OCI-LY7 (cell line): ENCODE data around the gene UBTD2. TPM values are rescaled to one million over a fixed set of nuclear protein-coding genes. Genes with fewer than 3 reads are reported as not detected.

ENCODE experiments used
- BruUV-seq: library from RNA; stranded (reverse); fragments of 400-500 nt; replicated peaks from 2 replicates; lab custom pipeline; 2021; lab: Mats Ljungman, UMichigan
- CTCF ChIA-PET: fragments of 300-600 bp; sonication (Branson Sonifier 250); formaldehyde crosslinking; loops from one replicate; lab custom pipeline; 2022; ENCODE audit warnings: antibody characterized with exemption; ENCODE audit not compliant: unreplicated experiment; lab: Charles Lee
- POLR2A ChIA-PET: fragments of 300-600 bp; sonication (Branson Sonifier 250); formaldehyde crosslinking; loops from one replicate; lab custom pipeline; 2022; ENCODE audit warnings: antibody characterized with exemption; lab: Charles Lee
- DNase-seq: peaks from one replicate; pipeline ENCODE4 v3.0.0-alpha.2; 2015; ENCODE audit warnings: low spot score
- H2AFZ ChIP-seq: fragments of 200-600 bp; sonication (generic), shearing (Covaris generic); 2 replicates; pipeline ENCODE4 v1.6.1; 2014; ENCODE audit warnings: mild to moderate bottlenecking, antibody characterized with exemption, low read length, moderate library complexity
- H3K27ac ChIP-seq: fragments of 200-600 bp; sonication (generic); 2 replicates; pipeline ENCODE4 v1.5.1; 2014; ENCODE audit warnings: mixed run types, low read depth, mild to moderate bottlenecking, moderate library complexity, low read length, inconsistent platforms; ENCODE audit not compliant: poor library complexity, severe bottlenecking
- H3K36me3 ChIP-seq: fragments of 200-600 bp; sonication (generic); 2 replicates; pipeline ENCODE4 v1.6.1; 2014; ENCODE audit warnings: mild to moderate bottlenecking, antibody characterized with exemption, low read length, moderate library complexity, mixed read lengths; ENCODE audit not compliant: insufficient read depth
- H3K4me1 ChIP-seq: fragments of 200-600 bp; sonication (generic); 2 replicates; pipeline ENCODE4 v1.5.1; 2014; ENCODE audit warnings: mild to moderate bottlenecking, low read length; ENCODE audit not compliant: insufficient read depth, poor library complexity, severe bottlenecking
- H3K4me2 ChIP-seq: fragments of 200-600 bp; sonication (generic); 2 replicates; pipeline ENCODE4 v1.6.1; 2014; ENCODE audit warnings: mild to moderate bottlenecking, low read length
- H3K4me3 ChIP-seq: fragments of 200-600 bp; sonication (generic); 2 replicates; pipeline ENCODE4 v1.5.1; 2014; ENCODE audit warnings: mild to moderate bottlenecking, low read depth, low read length; ENCODE audit not compliant: poor library complexity, severe bottlenecking
- H3K79me2 ChIP-seq: fragments of 200-600 bp; sonication (generic); 2 replicates; pipeline ENCODE4 v1.6.1; 2016; ENCODE audit warnings: low read depth, mild to moderate bottlenecking, low read length, moderate library complexity, mixed read lengths; ENCODE audit not compliant: insufficient read depth
- H3K9me2 ChIP-seq: fragments of 200-600 bp; sonication (generic); 2 replicates; pipeline ENCODE4 v1.6.1; 2016; ENCODE audit warnings: mild to moderate bottlenecking, low read length, mixed read lengths; ENCODE audit not compliant: insufficient read depth
- H3K9me3 ChIP-seq: fragments of 200-600 bp; sonication (generic); 2 replicates; pipeline ENCODE4 v1.6.1; 2014; ENCODE audit warnings: mild to moderate bottlenecking, mixed run types, low read length, mixed read lengths
- H4K20me1 ChIP-seq: fragments of 200-600 bp; sonication (generic); 2 replicates; pipeline ENCODE4 v1.6.1; 2014; ENCODE audit warnings: mild to moderate bottlenecking, antibody characterized with exemption, low read length, moderate library complexity, mixed read lengths; ENCODE audit not compliant: insufficient read depth
- CTCF ChIP-seq: fragments of 200-600 bp; sonication (generic); conservative IDR thresholded peaks from 2 replicates; pipeline ENCODE4 v1.5.1; 2014; ENCODE audit warnings: mild to moderate bottlenecking, antibody characterized with exemption, low read length, moderate library complexity, mixed read lengths
- EZH2phosphoT487 ChIP-seq: fragments of 200-600 bp; sonication (generic); IDR thresholded peaks from 2 replicates; pipeline ENCODE4 v1.6.1; 2018; ENCODE audit warnings: low read depth, borderline replicate concordance, mild to moderate bottlenecking, mixed run types, antibody characterized with exemption, low read length, moderate library complexity, mixed read lengths
- intact Hi-C: fragments of 100-400 bp; cut with micrococcal nuclease; formaldehyde crosslinking; loops from one replicate; pipeline ENCODE4 v1.10.0; 2022; ENCODE audit not compliant: unreplicated experiment
- total RNA-seq, 2 experiments: library from RNA; depleted of rRNA in 1 of 2; stranded (reverse); fragments of >200 nt in 1 of 2; shearing (Covaris generic) in 1 of 2; gene quantifications; 2 replicates each; pipeline ENCODE4 v1.2.3, GENCODE V29; 2014 to 2022

The UBTD2 gene
- total RNA-seq, 2 experiments from 2014 or later, result 16.0 to 19.8 TPM

GRCh38 chr5:172185096-172185461 is 98.5 kb downstream of the UBTD2 start:
- peaks cover 3% of the 10 kb centered on the region; the same call in 1 of the 2 replicates for H4K20me1 ChIP-seq
- intact Hi-C loops, result loop anchor here (5.0 kb wide), 2 partner anchors 178 to 273 kb away; partner anchors contain the start of gene FBXW11
- H3K9me3 ChIP-seq, result no peaks in the 10 kb centered on the region; the same call in 1 of the 2 replicates
- H3K4me3 ChIP-seq, result no peak overlapping the region
- H3K27ac ChIP-seq, result no peak overlapping the region
- BruUV-seq, result no TSS peak
- H3K4me2 ChIP-seq, result peak overlapping the region; percentile 93
- TF ChIP-seq CTCF (no peak), EZH2phosphoT487 (no peak)
- H3K79me2 ChIP-seq, result peaks cover 67% of the 10 kb centered on the region
- peaks cover 27% of the 10 kb centered on the region for H3K4me1 ChIP-seq
- H3K9me2 ChIP-seq, result no peaks in the 10 kb centered on the region
- no peak overlapping the region for H2AFZ ChIP-seq
- POLR2A ChIA-PET, result interaction anchor here (2.4 kb wide), 1 partner anchor 10 kb away, joined by 39 read pairs; no protein-coding TSS in a partner anchor
- peaks cover 45% of the 10 kb centered on the region for H3K36me3 ChIP-seq
- no peak for DNase-seq
- CTCF ChIA-PET, result no interaction called here

- intact Hi-C loops, result no loop called here
- no peaks in the 10 kb centered on the region for H3K9me2 ChIP-seq
Measured at GRCh38 chr5:172183881-172184280, 99.7 kb downstream of the UBTD2 start.

More at GRCh38 chr5:172183881-172184280, 99.7 kb downstream of the UBTD2 start:
- Histone ChIP-seq H4K20me1 (peaks cover 3% of the 10 kb centered on the region; the same call in 1 of the 2 replicates), H2AFZ (no peak overlapping the region), H3K4me3 (no peak overlapping the region), H3K27ac (no peak overlapping the region), H3K4me1 (peaks cover 33% of the 10 kb centered on the region), H3K4me2 (no peak overlapping the region), H3K79me2 (peaks cover 79% of the 10 kb centered on the region), H3K9me3 (no peaks in the 10 kb centered on the region; the same call in 1 of the 2 replicates), H3K36me3 (peaks cover 45% of the 10 kb centered on the region)
- POLR2A ChIA-PET, result interaction anchor here (0.6 to 1.1 kb wide), 3 partner anchors 9 to 86 kb away, joined by 3 to 6 read pairs (median 5); no protein-coding TSS in a partner anchor
- TF ChIP-seq CTCF (no peak), EZH2phosphoT487 (no peak)
- CTCF ChIA-PET, result no interaction called here
- DNase-seq, result no peak
- BruUV-seq, result no TSS peak
